Vagina (tissue), 2 donors: ENCODE data around the gene SFI1.

Experiments
- POLR2A ChIP-seq, 2 donors: fragments of 450-650 bp; IDR thresholded peaks; one replicate each; pipeline ENCODE4 v1.6.1; 2017; ENCODE audit warnings: antibody characterized with exemption in 2 of 2, mild to moderate bottlenecking in 2 of 2, moderate library complexity in 2 of 2
- POLR2AphosphoS5 ChIP-seq, 2 donors: sonication (generic); formaldehyde crosslinking; IDR thresholded peaks; one replicate each; pipeline ENCODE4 v1.9.0; 2017; ENCODE audit warnings: antibody characterized with exemption in 2 of 2, mild to moderate bottlenecking in 2 of 2, low read depth in 1 of 2; ENCODE audit not compliant: insufficient read depth in 1 of 2
- TF ChIP-seq, protein P1 (sequence below), 3 experiments: fragments of 450-650 bp in 2 of 3; fragments of 200-600 bp in 1 of 3; sonication (generic) in 1 of 3; IDR thresholded peaks; one replicate each; pipeline ENCODE4 v1.5.1; 2017 to 2019; ENCODE audit warnings: antibody characterized with exemption in 3 of 3, mild to moderate bottlenecking in 2 of 3, moderate library complexity in 2 of 3

GRCh38 chr22:31610611-31611010 is 114.3 kb downstream of the SFI1 start:
- TF ChIP-seq POLR2AphosphoS5 (IDR thresholded peaks at IDR 0.05; ENCODE audit: insufficient read depth in 1 of 2, low read depth in 1 of 2) (no peak), POLR2A (IDR thresholded peaks at IDR 0.05) (no peak)
- TF ChIP-seq, protein P1, sequence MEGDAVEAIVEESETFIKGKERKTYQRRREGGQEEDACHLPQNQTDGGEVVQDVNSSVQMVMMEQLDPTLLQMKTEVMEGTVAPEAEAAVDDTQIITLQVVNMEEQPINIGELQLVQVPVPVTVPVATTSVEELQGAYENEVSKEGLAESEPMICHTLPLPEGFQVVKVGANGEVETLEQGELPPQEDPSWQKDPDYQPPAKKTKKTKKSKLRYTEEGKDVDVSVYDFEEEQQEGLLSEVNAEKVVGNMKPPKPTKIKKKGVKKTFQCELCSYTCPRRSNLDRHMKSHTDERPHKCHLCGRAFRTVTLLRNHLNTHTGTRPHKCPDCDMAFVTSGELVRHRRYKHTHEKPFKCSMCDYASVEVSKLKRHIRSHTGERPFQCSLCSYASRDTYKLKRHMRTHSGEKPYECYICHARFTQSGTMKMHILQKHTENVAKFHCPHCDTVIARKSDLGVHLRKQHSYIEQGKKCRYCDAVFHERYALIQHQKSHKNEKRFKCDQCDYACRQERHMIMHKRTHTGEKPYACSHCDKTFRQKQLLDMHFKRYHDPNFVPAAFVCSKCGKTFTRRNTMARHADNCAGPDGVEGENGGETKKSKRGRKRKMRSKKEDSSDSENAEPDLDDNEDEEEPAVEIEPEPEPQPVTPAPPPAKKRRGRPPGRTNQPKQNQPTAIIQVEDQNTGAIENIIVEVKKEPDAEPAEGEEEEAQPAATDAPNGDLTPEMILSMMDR (IDR thresholded peaks at IDR 0.05), result no peak
